Measurements from ENCODE around the gene TAOK3.
"Not testable (repeated sequence)": the region's sequence is repeated elsewhere in the genome, so short reads cannot be mapped to it uniquely, and the experiment has no call there.

Gene TAOK3

GRCh38 chr12:118288174-118288573, 84.5 kb downstream of the TAOK3 start:
- no peak for DNase-seq

DNA sequence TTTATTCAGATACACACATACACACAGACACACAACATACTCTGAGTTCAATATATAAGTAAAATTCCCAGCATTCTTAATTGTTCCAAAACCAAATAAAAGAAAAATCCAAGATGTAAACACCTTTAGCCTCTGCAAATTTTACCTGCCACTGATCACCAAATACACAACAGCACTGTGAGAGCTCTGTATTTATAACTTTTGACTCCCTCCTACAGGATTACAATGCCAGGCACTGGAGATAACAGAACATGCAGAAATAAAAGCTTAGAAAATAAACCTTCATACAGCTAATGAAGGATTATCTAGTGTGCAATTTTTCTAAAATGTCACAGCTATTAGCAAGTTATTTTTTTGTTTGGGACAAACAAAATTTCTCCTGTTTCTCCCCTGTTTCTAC, 85.0 kb downstream of the TAOK3 start:
- DNase-seq: no peak

GRCh38 chr12:118282767-118283166, 89.9 kb downstream of the TAOK3 start:
- no peak for DNase-seq

- DNase-seq: not testable (repeated sequence)
These were observed 94.4 kb downstream of the TAOK3 start for GRCh38 chr12:118278288-118278687.

DNA sequence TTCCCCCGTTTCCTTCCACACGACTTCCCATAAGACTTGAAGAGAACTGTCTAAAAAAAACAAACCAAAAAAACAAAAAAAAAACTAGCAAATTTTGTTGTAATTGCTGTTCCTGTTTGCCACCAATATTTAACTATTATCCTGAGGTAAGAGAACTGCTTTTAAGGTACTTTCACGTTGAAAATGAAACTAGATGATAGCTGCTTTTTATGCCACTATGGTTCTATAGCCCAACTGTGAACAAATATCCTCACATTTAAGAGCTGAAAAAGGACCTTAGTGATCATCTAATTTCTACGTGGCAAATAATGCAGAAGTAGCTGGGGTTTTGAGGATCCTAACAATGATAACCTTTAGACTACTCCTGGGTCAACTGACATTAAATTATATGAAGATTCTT, 98.6 kb downstream of the TAOK3 start:
- DNase-seq: no peak

- no peak for DNase-seq
These were observed 100.8 kb downstream of the TAOK3 start for GRCh38 chr12:118271770-118272417.

GRCh38 chr12:118271183-118271582, 101.5 kb downstream of the TAOK3 start:
- DNase-seq: no peak

DNA sequence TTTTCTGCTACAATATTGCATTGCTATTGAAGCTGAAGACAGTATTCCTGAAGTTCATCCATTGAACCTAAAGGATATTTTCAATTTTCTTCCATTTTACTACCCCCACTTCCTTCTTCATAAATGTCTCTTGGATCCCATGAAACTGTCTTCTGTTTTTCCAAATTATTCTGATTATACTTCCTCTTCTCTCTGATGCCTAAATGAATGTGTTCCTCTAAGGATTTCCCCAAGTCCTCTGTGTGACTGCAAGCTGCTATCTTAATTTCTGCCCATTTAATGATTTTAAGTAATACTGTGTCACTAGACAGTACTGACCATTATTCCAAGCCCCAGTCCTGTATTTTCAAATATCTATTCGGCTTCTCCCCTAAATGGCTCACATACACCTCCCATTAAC, 102.9 kb downstream of the TAOK3 start:
- DNase-seq: no peak

DNA sequence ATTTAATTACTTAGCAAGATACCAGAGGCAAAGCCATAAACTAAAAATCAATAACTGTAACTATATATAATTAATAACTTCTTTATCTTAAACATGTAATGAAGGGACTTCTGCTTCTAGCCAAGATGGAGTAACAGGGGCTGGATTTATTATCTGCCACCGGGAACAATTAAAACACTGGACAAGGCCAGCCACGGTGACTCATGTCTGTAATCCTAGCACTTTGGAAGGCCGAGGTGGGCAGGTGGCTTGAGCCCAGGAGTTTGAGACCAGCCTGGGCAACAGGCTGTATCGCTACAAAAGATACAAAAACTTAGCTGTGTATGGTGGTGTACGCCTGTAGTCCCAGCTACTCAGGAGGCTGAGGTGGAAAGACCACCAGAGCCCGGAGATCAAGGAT, 113.6 kb downstream of the TAOK3 start:
- no peak for DNase-seq

DNA sequence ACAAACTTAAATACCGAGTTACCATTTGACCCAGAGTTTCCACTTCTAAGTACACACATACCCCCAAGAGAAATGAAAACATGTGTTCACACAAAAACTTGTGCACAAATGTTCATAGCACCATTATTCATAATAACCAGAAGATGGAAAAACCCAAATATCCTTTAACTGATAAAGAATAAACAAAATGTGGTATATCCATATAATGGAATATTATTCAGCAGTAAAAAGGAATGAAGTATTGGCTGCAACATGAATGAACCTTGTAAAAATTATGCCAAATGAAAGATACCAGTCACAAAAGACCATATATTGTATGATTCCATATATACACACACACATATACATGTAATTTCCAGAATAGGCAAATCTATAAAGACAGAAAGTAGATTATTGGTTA, 116.4 kb downstream of the TAOK3 start:
- DNase-seq: no peak

DNA sequence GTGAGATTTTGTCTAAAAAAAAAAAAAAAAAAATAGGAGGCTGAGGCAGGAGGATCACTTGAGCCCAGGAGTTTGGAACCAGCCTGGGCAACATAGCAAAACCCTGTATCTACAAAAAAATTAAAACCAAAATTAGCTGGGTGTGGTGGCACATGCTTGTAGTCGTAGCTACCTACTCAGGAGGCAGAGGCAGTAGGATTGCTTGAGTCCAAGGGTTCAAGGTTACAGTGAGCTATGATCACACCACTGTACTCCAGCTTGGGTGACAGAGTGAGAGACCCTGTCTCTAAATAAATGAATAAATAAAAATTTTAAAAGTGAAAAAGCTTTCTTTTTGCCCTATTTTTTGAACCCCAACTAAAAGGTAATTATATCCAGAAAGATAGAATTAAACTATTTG, 123.2 kb downstream of the TAOK3 start:
- DNase-seq: no peak

DNA sequence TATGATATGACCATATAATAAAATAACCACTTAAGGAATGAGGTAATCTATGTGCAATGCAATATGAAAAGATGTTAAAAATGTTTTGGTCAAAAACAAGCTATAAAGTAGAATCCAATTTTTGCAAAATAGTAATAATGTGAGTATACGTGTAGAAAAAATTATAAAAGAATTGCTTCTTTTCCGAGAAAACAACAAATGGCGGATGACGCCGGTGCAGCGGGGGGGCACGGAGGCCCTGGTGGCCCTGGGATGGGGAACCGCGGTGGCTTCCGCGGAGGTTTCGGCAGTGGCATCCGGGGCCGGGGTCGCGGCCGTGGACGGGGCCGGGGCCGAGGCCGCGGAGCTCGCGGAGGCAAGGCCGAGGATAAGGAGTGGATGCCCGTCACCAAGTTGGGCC, 126.8 kb downstream of the TAOK3 start:
- not testable (repeated sequence) for DNase-seq

DNA sequence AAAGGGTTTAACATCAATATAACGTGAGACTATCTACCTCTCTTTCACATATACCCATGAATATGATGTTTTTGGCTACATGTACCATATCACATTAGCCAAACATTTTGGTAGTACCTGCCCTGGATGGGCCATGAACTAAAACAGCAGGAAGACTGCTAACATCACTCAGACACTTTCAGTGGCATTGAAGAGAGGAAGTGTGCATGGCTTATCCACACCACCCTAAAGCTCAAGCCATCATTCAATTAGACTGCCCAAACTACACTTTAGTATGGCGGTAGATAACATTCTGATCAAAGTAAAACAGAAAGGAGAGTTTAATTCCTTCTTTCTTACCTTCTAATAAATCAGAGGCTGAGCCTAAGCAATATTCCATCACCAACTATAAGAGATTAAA, 133.8 kb downstream of the TAOK3 start:
- no peak for DNase-seq

DNA sequence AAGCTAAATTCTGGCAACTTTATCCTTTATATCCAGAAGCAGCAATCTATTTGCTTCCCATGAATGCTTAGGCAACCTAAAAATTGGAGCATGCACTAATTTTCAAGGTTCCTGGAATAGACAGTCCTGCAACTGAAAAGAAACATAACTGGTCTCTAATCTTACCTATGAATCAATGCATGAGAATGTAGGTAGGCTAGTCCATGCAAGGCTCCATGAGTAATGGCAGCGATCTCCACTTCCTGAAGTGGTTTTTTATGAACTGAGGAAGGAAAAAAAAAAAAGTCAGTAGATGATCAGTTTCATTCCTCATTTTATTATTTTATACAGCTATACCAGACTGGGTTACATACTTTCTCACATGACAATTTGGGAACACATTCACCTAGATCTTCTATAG, 134.8 kb downstream of the TAOK3 start:
- no peak for DNase-seq

- no peak for DNase-seq
These were observed 135.5 kb downstream of the TAOK3 start for GRCh38 chr12:118237052-118237665.

DNA sequence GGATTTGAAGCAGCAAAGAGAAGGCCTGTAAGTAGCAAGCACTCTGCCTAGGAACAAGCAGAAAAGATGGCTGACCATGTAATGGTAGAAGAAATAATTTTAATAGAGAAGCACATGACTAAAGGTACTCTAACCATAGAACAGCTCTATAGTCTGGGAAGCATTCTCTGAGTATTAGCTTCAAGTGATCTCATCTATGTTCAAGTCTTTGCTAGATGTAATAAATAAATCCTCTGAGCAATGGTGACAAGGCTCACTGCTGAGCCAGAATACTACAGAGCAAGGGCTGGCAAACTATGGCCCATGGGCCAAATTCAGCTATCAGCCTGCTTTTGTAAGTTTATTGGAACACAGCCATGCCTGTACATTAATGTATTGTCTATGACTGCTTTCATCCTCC, 152.0 kb downstream of the TAOK3 start:
- DNase-seq: no peak

DNA sequence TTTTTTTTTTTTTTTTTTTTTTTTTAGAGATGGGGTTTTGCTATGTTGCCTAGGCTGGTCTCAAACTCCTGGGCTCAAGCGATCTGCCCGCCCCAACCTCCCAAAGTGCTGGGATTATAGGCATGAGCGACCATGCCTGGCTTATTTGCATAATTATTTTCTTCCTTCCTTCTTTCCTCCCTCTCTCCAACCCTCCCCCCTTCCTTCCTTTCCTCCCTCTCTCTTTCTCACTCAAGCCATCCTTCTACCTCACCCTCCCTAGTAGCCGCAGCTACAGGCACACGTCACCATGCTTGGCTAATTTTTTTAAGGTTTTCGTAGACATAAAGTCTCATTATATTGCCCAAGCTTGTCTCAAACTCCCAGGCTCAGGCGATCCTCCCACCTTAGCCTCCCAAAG, 152.9 kb downstream of the TAOK3 start:
- DNase-seq: no peak

GRCh38 chr12:118219106-118219505, 153.6 kb downstream of the TAOK3 start:
- DNase-seq: no peak

DNA sequence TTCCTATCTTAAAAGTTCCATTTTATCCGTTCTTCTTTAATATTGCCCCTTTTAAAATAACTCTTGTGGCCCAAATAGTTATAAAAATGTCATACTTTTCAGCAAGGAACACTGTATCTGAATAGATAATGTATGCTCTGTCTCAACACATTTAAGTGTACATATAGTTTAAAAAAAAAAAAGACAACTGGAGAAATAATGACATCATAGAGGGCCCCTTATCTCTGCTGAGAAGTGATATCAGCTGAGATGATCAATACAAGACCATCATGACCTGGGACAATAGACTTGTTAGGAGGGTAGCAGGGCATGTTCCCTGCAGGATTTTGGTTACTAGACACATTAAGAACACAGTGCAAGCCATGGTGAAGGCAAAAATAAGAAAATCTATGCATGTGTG, 159.3 kb downstream of the TAOK3 start:
- DNase-seq: no peak

- no peak for DNase-seq
These were observed 160.1 kb downstream of the TAOK3 start for GRCh38 chr12:118212606-118213005.

GRCh38 chr12:118206107-118206412, 166.6 kb downstream of the TAOK3 start:
- no peak for DNase-seq

- no peak for DNase-seq
These were observed 178.7 kb downstream of the TAOK3 start for GRCh38 chr12:118193958-118194357.

- DNase-seq: no peak
These were observed 179.2 kb downstream of the TAOK3 start for GRCh38 chr12:118193477-118193876.

GRCh38 chr12:118190266-118190665, 182.4 kb downstream of the TAOK3 start:
- DNase-seq: no peak

GRCh38 chr12:118189741-118190191, 182.9 kb downstream of the TAOK3 start:
- DNase-seq: no peak

Measured in NCI-H2107 (cell line).